Bronchial epithelial cell (primary cell): ENCODE data around the gene RALY. TPM values are rescaled to one million over a fixed set of nuclear protein-coding genes. Genes with fewer than 3 reads are reported as not detected.

Experiments
- DNase-seq: peaks from one replicate; pipeline ENCODE4 v3.0.0-alpha.2; 2010; ENCODE audit warnings: low read depth
- FAIRE-seq: peaks from 2 replicates; lab custom pipeline; 2011; peaks lifted over from hg19 to GRCh38; lab: Jason Lieb, UNC
- H3K27me3 ChIP-seq: 2 replicates; pipeline ENCODE4 v1.5.1; 2011; ENCODE audit warnings: low read length; ENCODE audit not compliant: control insufficient read depth, insufficient read depth
- H3K36me3 ChIP-seq: 2 replicates; pipeline ENCODE4 v1.5.1; 2011; ENCODE audit warnings: low read length; ENCODE audit not compliant: control insufficient read depth, insufficient read depth
- H3K4me3 ChIP-seq: 2 replicates; pipeline ENCODE4 v1.5.1; 2011; ENCODE audit warnings: mild to moderate bottlenecking, low read depth, low read length, control low read depth
- total RNA-seq: library from RNA; depleted of rRNA; stranded (reverse); fragments of >200 nt; gene quantifications from 2 replicates; pipeline ENCODE4 v1.2.1, GENCODE V29; 2014
- TF ChIP-seq, protein P1 (sequence below): IDR thresholded peaks from 2 replicates; pipeline ENCODE4 v1.5.1; 2011; ENCODE audit warnings: mild to moderate bottlenecking, moderate library complexity, low read length, control low read depth, inconsistent platforms; ENCODE audit not compliant: insufficient read depth, severe bottlenecking

Gene RALY
- total RNA-seq, 1 donor from 2014 or later: 75.0 TPM

DNA sequence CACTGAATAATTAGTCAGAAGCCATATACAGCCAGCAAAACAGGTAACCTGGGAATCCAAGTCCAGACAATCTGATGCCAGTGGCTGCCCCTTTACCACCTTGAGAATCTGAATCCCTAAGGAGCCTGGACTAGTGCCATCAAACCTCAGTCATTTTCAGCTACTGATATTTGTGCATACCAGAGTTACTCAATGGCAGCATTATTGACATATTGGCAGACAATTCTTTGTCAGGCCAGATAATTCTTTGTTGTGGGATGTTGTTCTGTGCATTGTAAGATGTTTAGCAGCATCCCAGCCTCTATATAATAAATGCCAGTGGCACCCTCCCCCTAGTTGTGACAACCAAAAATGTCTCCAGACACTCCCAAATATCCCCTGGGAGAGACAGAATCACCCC lies 121.5 kb downstream of the RALY start:
- Histone ChIP-seq H3K36me3 (peaks cover under 1% of the 10 kb centered on the region), H3K4me3 (no peak overlapping the region), H3K27me3 (no peaks in the 10 kb centered on the region)
- no peak for DNase-seq
- TF ChIP-seq, protein P1, sequence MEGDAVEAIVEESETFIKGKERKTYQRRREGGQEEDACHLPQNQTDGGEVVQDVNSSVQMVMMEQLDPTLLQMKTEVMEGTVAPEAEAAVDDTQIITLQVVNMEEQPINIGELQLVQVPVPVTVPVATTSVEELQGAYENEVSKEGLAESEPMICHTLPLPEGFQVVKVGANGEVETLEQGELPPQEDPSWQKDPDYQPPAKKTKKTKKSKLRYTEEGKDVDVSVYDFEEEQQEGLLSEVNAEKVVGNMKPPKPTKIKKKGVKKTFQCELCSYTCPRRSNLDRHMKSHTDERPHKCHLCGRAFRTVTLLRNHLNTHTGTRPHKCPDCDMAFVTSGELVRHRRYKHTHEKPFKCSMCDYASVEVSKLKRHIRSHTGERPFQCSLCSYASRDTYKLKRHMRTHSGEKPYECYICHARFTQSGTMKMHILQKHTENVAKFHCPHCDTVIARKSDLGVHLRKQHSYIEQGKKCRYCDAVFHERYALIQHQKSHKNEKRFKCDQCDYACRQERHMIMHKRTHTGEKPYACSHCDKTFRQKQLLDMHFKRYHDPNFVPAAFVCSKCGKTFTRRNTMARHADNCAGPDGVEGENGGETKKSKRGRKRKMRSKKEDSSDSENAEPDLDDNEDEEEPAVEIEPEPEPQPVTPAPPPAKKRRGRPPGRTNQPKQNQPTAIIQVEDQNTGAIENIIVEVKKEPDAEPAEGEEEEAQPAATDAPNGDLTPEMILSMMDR: no peak
- no peak for FAIRE-seq

DNA sequence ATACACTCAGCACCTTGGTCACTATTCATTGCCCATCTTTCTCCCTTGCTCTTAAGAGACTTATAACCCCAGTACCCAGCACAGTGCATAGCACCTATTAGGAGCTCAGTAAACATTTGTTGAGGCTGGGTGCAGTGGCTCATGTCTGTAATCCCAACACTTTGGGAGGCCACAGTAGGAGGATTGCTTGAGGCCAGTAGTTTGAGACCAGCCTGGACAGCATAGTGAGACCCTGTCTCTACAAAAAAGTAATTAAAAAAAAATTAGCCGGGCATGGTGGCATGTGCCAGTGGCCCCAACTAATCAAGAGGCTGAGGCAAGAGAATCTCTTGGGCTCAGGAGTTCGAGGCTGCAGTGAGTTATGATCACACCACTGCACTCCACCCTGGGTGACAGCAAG lies 126.5 kb downstream of the RALY start:
- FAIRE-seq (no peak), DNase-seq (no peak)
- Histone ChIP-seq H3K4me3 (no peak overlapping the region), H3K36me3 (no peaks in the 10 kb centered on the region), H3K27me3 (no peaks in the 10 kb centered on the region)
- TF ChIP-seq, protein P1: no peak

DNA sequence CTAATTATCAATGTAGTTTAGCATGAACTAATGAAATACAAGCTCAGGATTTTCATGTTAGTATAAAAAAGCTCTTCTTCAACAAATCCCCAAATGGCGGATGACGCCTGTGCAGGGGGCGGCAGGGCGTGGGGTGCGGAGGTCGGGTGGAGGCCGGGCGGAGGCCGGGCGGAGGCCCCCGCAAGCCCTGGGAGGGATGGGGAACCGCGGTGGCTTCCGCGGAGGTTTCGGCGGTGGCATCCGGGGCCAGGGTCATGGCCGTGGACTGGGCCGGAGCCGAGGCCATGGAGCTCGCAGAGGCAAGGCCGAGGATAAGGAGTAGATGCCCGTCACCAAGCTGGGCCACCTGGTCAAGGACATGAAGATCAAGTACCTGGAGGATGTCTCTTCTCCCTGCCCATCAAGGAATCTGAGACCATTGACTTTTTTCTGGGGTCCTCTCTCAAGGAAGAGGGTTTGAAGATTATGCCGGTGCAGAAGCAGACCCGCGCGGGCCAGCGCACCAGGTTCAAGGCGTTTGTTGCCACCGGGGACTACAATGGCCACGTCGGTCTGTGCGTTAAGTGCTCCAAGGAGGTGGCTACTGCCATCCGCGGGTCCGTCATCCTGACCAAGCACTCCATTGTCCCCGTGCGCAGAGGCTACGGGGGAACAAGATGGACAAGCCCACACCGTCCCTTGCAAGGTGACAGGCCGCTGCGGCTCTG lies 128.7 kb downstream of the RALY start:
- DNase-seq: no peak
- TF ChIP-seq, protein P1: no peak
- no peak for FAIRE-seq
- Histone ChIP-seq H3K36me3 (no peaks in the 10 kb centered on the region), H3K4me3 (no peak overlapping the region), H3K27me3 (no peaks in the 10 kb centered on the region)

DNA sequence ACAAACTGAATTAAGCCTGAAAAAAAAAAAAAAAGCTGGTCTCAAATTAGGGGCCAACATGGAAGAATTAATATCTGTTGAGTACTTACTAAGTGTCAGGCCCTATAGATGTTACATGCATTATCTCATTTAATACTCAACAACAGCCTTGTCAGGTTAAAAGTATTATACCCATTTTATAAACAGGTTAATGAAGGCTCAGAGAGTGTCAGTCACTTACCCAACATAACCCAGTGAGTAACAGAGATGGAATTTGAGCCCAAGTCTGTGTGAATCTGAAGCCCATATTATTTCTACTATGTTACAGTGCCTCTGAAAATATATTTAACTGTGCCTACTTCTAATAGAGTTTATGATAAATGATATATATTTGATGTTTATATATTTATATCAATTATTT lies 129.6 kb downstream of the RALY start:
- H3K27me3 ChIP-seq: no peaks in the 10 kb centered on the region
- H3K4me3 ChIP-seq: no peak overlapping the region
- DNase-seq (no peak), FAIRE-seq (no peak)
- TF ChIP-seq, protein P1: no peak
- H3K36me3 ChIP-seq: no peaks in the 10 kb centered on the region

DNA sequence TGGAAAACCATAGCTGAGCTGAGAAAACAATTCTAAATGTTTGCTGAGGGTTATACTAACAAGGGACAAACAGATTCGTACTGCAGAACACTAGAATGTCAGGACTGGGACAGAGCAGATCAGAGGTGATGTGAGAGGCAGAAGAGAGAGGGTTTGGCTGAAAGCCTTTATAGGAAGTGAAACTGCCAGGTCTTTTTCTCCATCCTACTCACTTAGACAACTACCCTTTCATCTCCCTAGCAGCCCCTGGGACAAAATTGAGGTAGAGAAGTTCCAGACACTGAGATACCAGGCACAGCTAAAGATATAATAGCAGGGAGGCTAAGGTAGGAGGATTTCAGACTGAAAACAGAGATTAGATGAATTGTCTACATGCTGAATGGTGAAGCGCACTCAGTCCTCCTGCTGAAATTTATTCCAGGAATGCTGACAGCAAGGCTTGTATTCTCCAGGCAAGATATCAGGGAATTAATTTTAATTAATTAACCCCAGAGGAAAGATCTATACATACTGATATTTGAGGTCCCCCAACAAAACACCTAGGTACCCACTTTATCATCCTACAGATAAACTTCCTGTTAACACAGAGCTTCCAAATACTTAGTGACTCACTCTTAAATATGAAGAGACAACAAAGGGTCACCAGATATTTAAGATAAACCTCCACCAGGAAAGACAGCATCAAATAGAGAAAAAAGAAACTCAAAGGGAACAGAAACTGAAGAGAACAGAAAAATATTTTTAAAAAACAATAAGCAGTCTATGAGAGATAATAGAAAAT lies 130.9 kb downstream of the RALY start:
- FAIRE-seq: no peak

More for the DNA sequence above, 130.9 kb downstream of the RALY start:
- Histone ChIP-seq H3K27me3 (no peaks in the 10 kb centered on the region), H3K36me3 (no peaks in the 10 kb centered on the region), H3K4me3 (no peak overlapping the region)
- DNase-seq: no peak
- TF ChIP-seq, protein P1: no peak
